ENCODE measurements around the gene SLC25A30.

The SLC25A30 gene

DNA sequence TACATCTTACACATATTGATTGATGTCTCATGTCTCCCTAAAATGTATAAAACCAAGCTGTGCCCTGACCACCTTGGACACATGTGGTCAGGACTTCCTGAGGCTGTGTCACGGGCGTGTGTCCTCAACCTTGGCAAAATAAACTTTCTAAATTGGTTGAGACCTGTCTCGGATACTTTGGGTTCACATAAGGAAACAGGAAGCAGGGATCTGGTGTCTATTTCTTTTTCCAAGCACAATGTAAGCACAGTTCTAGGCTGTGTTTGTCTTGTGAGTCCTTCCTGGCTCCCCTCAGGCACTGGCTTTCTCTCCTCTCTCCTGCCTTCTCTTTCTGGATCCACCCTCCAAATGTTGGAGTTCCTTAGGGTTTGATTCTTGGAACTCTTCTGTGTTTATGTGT, 49.6 kb downstream of the SLC25A30 start:
- H3K4me3 ChIP-seq (ENCODE audit: low read depth, low read length): no peak overlapping the region
- TF ChIP-seq, protein P1, sequence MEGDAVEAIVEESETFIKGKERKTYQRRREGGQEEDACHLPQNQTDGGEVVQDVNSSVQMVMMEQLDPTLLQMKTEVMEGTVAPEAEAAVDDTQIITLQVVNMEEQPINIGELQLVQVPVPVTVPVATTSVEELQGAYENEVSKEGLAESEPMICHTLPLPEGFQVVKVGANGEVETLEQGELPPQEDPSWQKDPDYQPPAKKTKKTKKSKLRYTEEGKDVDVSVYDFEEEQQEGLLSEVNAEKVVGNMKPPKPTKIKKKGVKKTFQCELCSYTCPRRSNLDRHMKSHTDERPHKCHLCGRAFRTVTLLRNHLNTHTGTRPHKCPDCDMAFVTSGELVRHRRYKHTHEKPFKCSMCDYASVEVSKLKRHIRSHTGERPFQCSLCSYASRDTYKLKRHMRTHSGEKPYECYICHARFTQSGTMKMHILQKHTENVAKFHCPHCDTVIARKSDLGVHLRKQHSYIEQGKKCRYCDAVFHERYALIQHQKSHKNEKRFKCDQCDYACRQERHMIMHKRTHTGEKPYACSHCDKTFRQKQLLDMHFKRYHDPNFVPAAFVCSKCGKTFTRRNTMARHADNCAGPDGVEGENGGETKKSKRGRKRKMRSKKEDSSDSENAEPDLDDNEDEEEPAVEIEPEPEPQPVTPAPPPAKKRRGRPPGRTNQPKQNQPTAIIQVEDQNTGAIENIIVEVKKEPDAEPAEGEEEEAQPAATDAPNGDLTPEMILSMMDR (IDR thresholded peaks at IDR 0.05; ENCODE audit: insufficient read depth, low read length, missing control alignments): no peak
- CTCF ChIA-PET: interaction anchor here (1.3 to 9.8 kb wide), 6 partner anchors 12 to 112 kb away, joined by 4 to 135 read pairs (median 30); partner anchors contain the start of gene TPT1
- POLR2A ChIA-PET: no interaction called here
- no peak for DNase-seq (ENCODE audit: low read depth, low spot score)

- POLR2A ChIA-PET: no interaction called here
- no peak overlapping the region for H3K4me3 ChIP-seq (ENCODE audit: low read depth, low read length)
- DNase-seq (ENCODE audit: low read depth, low spot score): no peak
- TF ChIP-seq, protein P1 (IDR thresholded peaks at IDR 0.05; ENCODE audit: insufficient read depth, low read length, missing control alignments): no peak
- CTCF ChIA-PET: interaction anchor here (4.6 to 9.8 kb wide), 2 partner anchors 12 to 26 kb away, joined by 58 to 135 read pairs; no protein-coding TSS in a partner anchor
These were observed 50.2 kb downstream of the SLC25A30 start for GRCh38 chr13:45368005-45368404.

DNA sequence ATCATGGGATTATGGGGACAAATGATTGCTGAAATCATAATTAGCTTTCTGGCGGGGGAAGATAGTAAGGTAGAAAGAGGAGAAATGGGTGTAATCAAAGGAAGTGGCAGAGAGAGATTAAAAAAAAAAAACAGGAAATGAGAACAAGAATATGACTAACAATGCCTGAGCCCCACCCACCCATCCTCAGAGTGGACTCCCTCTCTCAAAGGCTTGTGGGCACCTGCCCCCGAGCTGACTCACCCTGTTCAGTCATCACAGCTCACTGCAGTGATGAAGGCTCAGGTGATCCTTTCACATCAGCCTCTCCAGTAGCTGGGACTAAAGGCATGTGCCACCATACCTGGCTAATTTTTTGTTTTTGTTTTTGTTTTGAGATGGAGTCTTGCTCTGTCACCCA, 50.8 kb downstream of the SLC25A30 start:
- ChIA-PET POLR2A (interaction anchor here (0.7 to 1.0 kb wide), 2 partner anchors 142 to 586 kb away, joined by 3 to 4 read pairs; no protein-coding TSS in a partner anchor), CTCF (interaction anchor here (9.8 kb wide), 1 partner anchor 26 kb away, joined by 135 read pairs; no protein-coding TSS in a partner anchor)
- peak; percentile 31 for DNase-seq (ENCODE audit: low read depth, low spot score)
- no peak overlapping the region for H3K4me3 ChIP-seq (ENCODE audit: low read depth, low read length)
- TF ChIP-seq, protein P1 (IDR thresholded peaks at IDR 0.05; ENCODE audit: insufficient read depth, low read length, missing control alignments): no peak

- TF ChIP-seq, protein P1 (IDR thresholded peaks at IDR 0.05; ENCODE audit: insufficient read depth, low read length, missing control alignments): no peak
- CTCF ChIA-PET: interaction anchor here (9.8 kb wide), 1 partner anchor 28 kb away, joined by 135 read pairs; no protein-coding TSS in a partner anchor
- no peak for DNase-seq (ENCODE audit: low read depth, low spot score)
- H3K4me3 ChIP-seq (ENCODE audit: low read depth, low read length): no peak overlapping the region
- POLR2A ChIA-PET: no interaction called here
These were observed 52.7 kb downstream of the SLC25A30 start for GRCh38 chr13:45365558-45365885.

DNA sequence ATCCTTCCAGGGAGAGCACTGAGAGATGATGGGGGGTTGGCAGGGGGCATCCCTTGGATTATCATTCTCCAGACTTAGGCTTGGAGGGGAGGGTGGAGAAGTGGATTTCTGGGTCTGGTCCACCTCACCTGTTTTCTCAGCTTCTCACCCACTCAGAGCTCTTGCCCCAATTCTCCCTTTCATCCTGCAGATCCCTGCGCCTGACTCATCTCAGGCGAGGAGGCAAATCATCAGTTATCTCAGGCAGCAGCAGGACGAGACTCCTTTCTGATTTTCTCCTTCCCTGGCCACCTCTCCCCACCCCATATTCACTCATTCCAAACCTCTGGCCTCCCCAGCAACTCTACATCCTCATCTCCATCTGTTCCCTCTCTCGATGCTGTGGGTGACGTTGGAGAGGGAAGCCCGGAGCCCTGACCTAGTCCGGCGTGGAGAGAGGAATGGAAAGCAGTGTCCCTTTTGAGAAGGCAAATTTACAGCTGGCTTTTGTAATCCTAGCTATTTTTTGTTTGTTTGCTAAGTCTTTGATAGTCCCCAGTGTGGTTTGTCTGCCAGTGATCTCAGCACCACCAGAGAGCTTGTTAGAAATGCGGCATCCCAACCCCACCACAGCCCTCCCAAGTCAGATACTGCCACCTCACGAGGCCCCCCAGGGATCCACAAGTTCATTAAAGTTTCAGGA, 53.2 kb downstream of the SLC25A30 start:
- DNase-seq (ENCODE audit: low read depth, low spot score): no peak
- TF ChIP-seq, protein P1 (IDR thresholded peaks at IDR 0.05; ENCODE audit: insufficient read depth, low read length, missing control alignments): no peak
- ChIA-PET CTCF (interaction anchor here (0.9 to 9.8 kb wide), 3 partner anchors 17 to 762 kb away, joined by 3 to 135 read pairs (median 3); no protein-coding TSS in a partner anchor), POLR2A (no interaction called here)
- H3K4me3 ChIP-seq (ENCODE audit: low read depth, low read length): no peak overlapping the region

DNA sequence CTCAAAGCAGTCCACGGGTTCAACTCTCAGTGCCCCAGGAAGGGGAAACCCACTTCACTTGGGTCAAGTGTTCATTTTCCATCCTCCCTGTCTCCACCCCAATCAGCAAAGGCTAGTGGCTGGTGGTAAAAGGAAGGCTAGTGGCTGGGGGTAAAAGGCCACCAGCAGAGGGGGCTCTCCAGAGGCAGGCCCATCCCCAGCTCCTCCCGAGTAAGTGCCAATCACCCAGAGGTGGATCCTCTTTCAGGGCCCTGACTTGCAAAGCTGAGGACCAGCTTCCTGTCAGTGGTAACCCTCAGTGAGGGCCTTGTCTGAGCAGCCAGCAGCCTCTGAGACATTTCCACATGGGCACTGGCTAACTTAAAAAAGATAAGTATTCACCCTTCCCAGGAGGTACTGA, 55.2 kb downstream of the SLC25A30 start:
- DNase-seq (ENCODE audit: low read depth, low spot score): no peak
- TF ChIP-seq, protein P1 (IDR thresholded peaks at IDR 0.05; ENCODE audit: insufficient read depth, low read length, missing control alignments): no peak
- H3K4me3 ChIP-seq (ENCODE audit: low read depth, low read length): no peak overlapping the region
- ChIA-PET POLR2A (interaction anchor here (1.1 kb wide), 1 partner anchor 102 kb away, joined by 3 read pairs; the partner anchor contains the start of gene COG3), CTCF (interaction anchor here (1.1 to 2.3 kb wide), 5 partner anchors 8 to 316 kb away, joined by 3 to 20 read pairs (median 3); no protein-coding TSS in a partner anchor)
